Tibial artery (tissue), 4 donors: ENCODE measurements around the gene C6orf47.
A peak's percentile ranks its signal among the peaks of the same experiment; 100 is the strongest.
"Not testable (repeated sequence)": the region's sequence is repeated elsewhere in the genome, so short reads cannot be mapped to it uniquely, and the experiment has no call there.

Source experiments
- DNase-seq, 2 donors: peaks; one replicate each; pipeline ENCODE4 v3.0.0-alpha.2; 2019
- H3K27ac ChIP-seq, 2 donors: fragments of 200-600 bp; sonication (generic) in 1 of 2; 1 replicate in 1 of 2; 2 replicates in 1 of 2; pipeline ENCODE4 v1.5.1; 2018 to 2019; ENCODE audit warnings: mild to moderate bottlenecking in 1 of 2
- H3K27me3 ChIP-seq, 2 donors: fragments of 200-600 bp; sonication (generic) in 1 of 2; one replicate each; pipeline versions ENCODE4 v1.5.1 to v1.6.0; 2016 to 2019
- H3K36me3 ChIP-seq, 3 donors: fragments of 200-600 bp; sonication (generic) in 2 of 3; one replicate each; pipeline ENCODE4 v1.5.1; 2016 to 2019; ENCODE audit warnings: mild to moderate bottlenecking in 2 of 3
- H3K4me1 ChIP-seq, 4 donors: fragments of 200-600 bp; sonication (generic) in 2 of 4; 1 replicate in 3 of 4; 2 replicates in 1 of 4; pipeline ENCODE4 v1.5.1; 2016 to 2019
- H3K4me3 ChIP-seq, 2 donors: fragments of 200-600 bp; sonication (generic) in 1 of 2; 1 replicate in 1 of 2; 2 replicates in 1 of 2; pipeline ENCODE4 v1.5.1; 2018 to 2019; ENCODE audit warnings: mild to moderate bottlenecking in 2 of 2
- H3K9me3 ChIP-seq, 3 donors: fragments of 200-600 bp; sonication (generic) in 1 of 3; one replicate each; pipeline ENCODE4 v1.5.1; 2016 to 2019
- CTCF ChIP-seq, 2 experiments: fragments of 200-600 bp in 1 of 2; fragments of 450-650 bp in 1 of 2; IDR thresholded peaks; one replicate each; pipeline ENCODE4 v1.5.1; 2017 to 2019; ENCODE audit warnings: antibody characterized with exemption in 2 of 2, mild to moderate bottlenecking in 1 of 2, moderate library complexity in 1 of 2
- intact Hi-C: fragments of 100-400 bp; cut with DNase I; formaldehyde crosslinking; loops from one replicate; pipeline ENCODE4 v1.15.0; 2023; ENCODE audit warnings: low total_unique reads

Gene C6orf47, protein sequence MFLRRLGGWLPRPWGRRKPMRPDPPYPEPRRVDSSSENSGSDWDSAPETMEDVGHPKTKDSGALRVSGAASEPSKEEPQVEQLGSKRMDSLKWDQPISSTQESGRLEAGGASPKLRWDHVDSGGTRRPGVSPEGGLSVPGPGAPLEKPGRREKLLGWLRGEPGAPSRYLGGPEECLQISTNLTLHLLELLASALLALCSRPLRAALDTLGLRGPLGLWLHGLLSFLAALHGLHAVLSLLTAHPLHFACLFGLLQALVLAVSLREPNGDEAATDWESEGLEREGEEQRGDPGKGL

GRCh38 chr6:31660381-31661261 lies at the start of gene C6orf47:
TSS of gene C6orf47 (minus strand) at chr6:31660778. CDS start at chr6:31659947, 831 bp downstream.
- Histone ChIP-seq H3K27me3 (no peaks in the 10 kb centered on the region), H3K4me3 (peak within 1 kb of the TSS; percentile 67 to 68), H3K27ac (peak within 1 kb of the TSS; percentile 78 to 81), H3K36me3 (peaks cover 4 to 49% (median 24%) of the 10 kb centered on the region in 3 donors), H3K9me3 (no peaks in the 10 kb centered on the region), H3K4me1 (peaks cover 6 to 68% (median 51%) of the 10 kb centered on the region in 4 donors)
- peak; percentile 88 to 94 for DNase-seq
- TF ChIP-seq CTCF (IDR thresholded peaks at IDR 0.05) = no peak
- intact Hi-C loops = no loop called here

DNA sequence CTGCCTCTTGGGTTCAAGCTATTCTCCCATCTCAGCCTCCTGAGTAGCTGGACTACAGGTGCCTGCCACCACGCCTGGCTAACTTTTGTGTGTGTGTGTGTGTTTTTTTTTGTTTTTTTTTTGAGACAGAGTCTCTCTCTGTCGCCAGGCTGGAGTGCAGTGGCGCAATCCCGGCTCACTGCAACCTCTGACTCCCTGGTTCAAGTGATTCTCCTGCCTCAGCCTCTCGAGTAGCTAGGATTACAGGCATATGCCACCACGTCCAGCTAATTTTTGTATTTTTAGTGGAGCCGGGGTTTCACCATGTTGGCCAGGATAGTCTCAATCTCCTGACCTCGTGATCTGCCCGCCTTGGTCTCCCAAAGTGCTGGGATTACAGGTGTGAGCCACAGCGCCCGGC lies 48.6 kb upstream of the C6orf47 start:
- H3K4me1 ChIP-seq, H3K36me3 ChIP-seq, H3K27ac ChIP-seq, H3K9me3 ChIP-seq, DNase-seq, intact Hi-C loops, H3K4me3 ChIP-seq: not testable (repeated sequence)
- peaks cover 0 to 29% of the 10 kb centered on the region in 2 donors for H3K27me3 ChIP-seq

DNA sequence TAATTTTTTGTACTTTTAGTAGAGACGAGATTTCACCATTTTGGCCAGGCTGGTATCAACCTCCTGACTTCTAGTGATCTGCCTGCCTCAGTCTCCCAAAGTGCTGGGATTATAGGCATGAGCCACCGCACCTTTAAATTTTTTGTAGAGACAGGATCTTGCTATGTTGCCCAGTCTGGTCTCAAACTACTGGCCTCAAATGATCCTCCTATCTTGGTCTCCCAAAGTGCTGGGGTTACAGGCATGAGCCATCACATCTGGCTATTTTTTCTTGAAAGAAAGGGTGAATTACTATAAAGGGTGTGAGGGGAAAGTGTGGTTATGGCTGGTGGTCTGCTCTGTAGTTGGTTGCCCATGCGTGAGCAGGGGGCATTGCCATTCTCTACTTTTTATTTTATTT lies 47.6 kb upstream of the C6orf47 start:
- H3K27me3 ChIP-seq = peaks cover 0 to 29% of the 10 kb centered on the region in 2 donors
- peaks cover 5 to 8% (median 6%) of the 10 kb centered on the region in 4 donors for H3K4me1 ChIP-seq
- no peak for DNase-seq
- no peak overlapping the region for H3K27ac ChIP-seq
- no peaks in the 10 kb centered on the region for H3K9me3 ChIP-seq
- intact Hi-C loops = no loop called here
- no peak for TF ChIP-seq CTCF (IDR thresholded peaks at IDR 0.05)
- H3K36me3 ChIP-seq = no peaks in the 10 kb centered on the region
- H3K4me3 ChIP-seq = no peak overlapping the region

GRCh38 chr6:31707701-31708100 lies 47.1 kb upstream of the C6orf47 start:
- intact Hi-C loops = no loop called here
- Histone ChIP-seq H3K36me3 (no peaks in the 10 kb centered on the region), H3K9me3 (no peaks in the 10 kb centered on the region), H3K27me3 (peaks cover 0 to 28% of the 10 kb centered on the region in 2 donors), H3K27ac (no peak overlapping the region), H3K4me1 (peaks cover 5 to 8% (median 6%) of the 10 kb centered on the region in 4 donors), H3K4me3 (no peak overlapping the region)
- no peak for TF ChIP-seq CTCF (IDR thresholded peaks at IDR 0.05)
- DNase-seq = no peak

GRCh38 chr6:31706599-31706998 lies 46.0 kb upstream of the C6orf47 start, which contains the start of gene LY6G6F:
TSS of gene LY6G6F (plus strand) at chr6:31706866. CDS start at chr6:31706907, 41 bp downstream.
- Histone ChIP-seq H3K4me3 (no peak within 1 kb of the TSS), H3K27me3 (peaks cover 0 to 18% of the 10 kb centered on the region in 2 donors), H3K9me3 (no peaks in the 10 kb centered on the region), H3K27ac (no peak within 1 kb of the TSS), H3K4me1 (peaks cover 6 to 16% (median 13%) of the 10 kb centered on the region in 4 donors), H3K36me3 (no peaks in the 10 kb centered on the region)
- TF ChIP-seq CTCF (IDR thresholded peaks at IDR 0.05) = no peak
- intact Hi-C loops = no loop called here
- no peak for DNase-seq

DNA sequence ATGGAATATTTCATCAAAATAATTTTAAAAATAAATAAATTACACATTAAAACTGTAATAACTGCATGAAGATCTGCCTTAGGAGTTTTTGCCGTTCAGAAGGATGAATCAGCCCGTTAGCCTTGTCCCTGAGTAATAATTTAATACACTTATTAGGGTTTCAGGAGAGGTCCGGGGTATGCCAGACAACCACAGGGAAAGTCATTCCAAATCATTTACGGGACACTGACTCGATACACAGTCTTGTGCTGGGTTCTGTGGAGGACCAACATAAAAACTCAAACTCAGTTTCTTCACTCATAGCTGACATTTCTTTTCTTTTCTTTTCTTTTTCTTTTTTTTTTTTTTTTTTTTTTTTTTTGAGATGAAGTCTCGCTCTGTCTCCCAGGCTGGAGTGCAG lies 45.4 kb upstream of the C6orf47 start:
- Histone ChIP-seq H3K4me3 (no peak overlapping the region), H3K9me3 (no peaks in the 10 kb centered on the region), H3K4me1 (peaks cover 6 to 22% (median 19%) of the 10 kb centered on the region in 4 donors), H3K36me3 (no peaks in the 10 kb centered on the region), H3K27me3 (peaks cover 0 to 13% of the 10 kb centered on the region in 2 donors), H3K27ac (no peak overlapping the region)
- intact Hi-C loops = no loop called here
- no peak for TF ChIP-seq CTCF (IDR thresholded peaks at IDR 0.05)
- DNase-seq = no peak
